ENCODE data around the gene ZNF23.

The ZNF23 gene

DNA sequence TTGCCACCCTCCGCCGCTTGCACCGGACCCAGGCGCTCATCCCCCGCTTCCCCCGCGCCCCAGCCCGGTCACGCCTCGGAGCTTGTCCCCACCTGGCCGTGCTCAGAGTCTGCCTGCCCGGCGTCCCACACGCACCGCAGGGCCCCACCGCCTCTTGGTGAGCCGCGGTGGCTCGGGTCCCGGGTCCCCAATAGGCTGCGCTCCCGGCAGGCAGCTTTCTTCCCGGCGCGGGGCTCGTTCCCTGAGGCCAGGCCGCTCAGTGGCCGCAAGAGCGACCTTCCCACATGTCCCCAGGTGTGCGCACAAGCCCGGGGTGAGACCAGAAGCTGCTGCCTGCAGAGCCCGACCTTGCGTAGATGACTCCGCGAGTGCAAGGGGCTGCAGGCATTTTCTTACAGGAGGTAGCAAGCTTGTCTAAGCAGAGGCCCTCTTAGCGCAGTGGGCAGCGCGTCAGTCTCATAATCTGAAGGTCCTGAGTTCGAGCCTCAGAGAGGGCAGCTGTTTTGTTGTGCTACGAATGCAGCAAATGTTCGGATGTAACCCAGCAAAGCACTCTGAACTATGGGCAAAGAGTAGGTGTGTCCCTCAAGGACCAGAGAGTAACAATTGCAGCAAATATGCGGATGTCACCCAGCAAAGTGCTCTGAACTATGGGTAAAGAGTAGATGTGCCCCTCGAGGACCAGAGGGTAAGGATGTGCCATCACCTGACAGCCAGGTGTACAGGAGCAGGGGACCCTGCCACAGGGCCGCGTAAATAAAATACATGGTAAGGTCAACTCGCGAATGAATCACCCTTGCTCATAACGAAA is 35.8 kb downstream of the ZNF23 start:
- no peak for DNase-seq

DNA sequence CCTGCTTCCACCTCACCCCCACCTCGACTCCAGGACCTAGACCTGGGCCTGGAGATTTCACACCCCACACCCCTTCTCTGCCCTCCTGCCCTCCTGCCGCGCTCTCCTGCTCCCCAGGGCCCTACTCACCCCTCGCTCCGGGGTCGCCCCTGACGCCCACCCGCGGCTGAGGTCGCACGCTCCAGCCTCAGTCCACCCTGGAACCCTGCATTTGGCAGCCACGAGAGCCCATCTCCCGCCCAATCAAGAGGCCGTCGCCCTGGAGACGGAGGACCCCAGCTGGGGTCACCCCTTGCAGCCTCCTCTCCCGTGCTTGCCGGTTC is 36.3 kb downstream of the ZNF23 start:
- no peak for DNase-seq

DNA sequence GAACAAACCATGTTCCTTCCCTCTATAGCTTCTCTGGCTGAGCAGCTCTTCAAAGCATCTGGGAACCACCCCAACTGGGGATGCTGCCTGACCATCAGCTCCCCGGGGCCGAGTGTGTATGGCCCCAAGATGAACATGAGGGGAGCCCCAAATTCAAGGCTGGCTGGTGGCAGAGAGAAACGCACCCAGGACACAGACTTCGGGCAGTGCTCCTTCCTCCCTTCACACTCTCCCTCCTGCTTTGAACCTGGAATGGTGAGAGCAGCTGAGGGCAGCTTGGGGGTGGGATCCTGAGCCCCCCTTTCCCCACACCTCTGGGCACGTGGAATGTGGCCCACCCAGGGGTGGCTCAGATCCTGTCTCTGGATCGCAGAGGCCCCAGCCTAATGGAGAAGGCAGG is 37.4 kb downstream of the ZNF23 start:
- DNase-seq: no peak

GRCh38 chr16:71423865-71424264 is 38.2 kb downstream of the ZNF23 start:
- DNase-seq: no peak

- no peak for DNase-seq
Measured at GRCh38 chr16:71423016-71423415, 39.0 kb downstream of the ZNF23 start.

DNA sequence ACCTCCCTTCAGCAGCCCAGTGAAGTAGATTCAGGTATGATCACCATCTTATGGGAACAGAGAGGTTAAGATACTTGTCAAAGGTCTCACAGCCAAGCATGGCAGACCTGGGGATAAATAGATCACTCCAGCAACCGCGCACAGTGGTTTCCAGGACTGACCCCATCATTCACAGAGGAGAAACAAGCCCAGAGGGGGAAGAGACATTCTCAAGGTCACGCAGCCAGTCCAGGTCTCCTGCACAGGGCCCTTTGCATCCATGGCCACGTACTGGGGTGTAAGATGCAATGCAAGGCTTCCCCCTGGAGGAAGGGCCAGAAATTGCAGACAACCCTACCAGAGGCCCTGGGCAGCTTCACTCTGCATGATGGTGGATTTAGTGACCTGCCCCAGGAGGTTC is 40.1 kb downstream of the ZNF23 start:
- no peak for DNase-seq

- no peak for DNase-seq
Measured at GRCh38 chr16:71414038-71414437, 48.0 kb downstream of the ZNF23 start.

- DNase-seq: no peak
Measured at GRCh38 chr16:71413341-71413740, 48.7 kb downstream of the ZNF23 start.

DNA sequence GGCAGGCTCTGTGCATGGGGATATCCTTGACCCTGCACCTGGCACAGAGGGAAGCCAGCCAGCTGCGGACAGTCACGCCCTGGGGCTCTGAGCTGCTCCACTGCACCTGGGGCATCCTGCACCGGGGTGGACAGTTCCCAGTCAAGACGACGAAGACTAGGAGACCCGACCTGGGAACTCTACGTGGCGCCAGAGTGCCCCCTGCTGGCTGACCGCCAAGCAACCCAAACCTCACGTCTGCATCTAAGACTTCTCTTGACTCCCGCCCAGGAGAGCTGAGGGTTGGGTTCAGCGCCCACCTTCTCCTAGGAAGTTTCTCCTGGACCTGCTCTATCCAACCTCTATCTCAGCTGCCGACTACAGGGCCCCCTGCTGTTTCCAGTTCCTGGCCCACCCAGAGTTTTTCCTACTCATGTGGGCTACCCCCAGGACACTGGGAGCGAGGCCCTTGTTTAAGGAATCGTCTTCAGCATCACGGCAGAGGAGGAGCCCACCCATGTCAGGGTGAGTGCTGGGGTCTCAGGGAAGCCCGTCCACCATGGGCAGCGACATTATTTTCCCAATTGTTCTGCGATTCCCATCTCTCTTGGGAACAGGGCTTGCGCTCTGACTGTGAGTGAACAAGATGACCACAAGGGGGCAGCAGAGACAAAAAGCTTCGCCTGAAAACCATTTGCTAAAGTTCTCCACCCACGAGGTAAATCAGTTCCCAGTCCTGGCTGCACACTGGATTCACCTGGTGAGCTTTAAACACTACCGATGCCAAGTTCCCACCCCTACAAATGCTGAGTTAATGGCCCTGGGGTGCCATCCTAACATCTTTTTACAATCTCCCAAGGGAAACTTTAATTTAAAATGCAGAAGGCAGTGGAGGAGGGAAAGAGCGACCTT is 49.5 kb downstream of the ZNF23 start:
- DNase-seq: peak; percentile 74

- DNase-seq: no peak
Measured at GRCh38 chr16:71410146-71410545, 51.9 kb downstream of the ZNF23 start.

- no peak for DNase-seq
Measured at GRCh38 chr16:71409011-71409775, 52.9 kb downstream of the ZNF23 start.

DNA sequence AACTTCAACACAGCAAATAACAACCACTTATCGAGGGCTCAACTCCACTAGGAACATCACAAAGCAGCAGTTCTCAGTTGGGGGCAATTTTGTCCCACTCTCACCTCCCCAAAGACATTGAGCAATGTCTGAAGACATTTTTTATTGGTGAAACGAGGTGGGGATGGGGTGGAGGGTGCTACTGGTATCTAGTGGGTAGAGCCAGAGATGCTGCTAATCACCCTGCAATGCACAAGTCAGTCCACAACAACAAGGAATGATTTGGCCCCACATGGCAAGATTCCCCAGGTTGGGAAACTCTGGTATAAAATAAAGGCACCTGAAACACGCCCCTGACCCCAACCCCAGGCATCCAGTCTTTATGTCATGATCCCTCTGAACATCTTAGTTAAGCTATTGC is 53.5 kb downstream of the ZNF23 start:
- no peak for DNase-seq

- no peak for DNase-seq
Measured at GRCh38 chr16:71407731-71408130, 54.3 kb downstream of the ZNF23 start.

DNA sequence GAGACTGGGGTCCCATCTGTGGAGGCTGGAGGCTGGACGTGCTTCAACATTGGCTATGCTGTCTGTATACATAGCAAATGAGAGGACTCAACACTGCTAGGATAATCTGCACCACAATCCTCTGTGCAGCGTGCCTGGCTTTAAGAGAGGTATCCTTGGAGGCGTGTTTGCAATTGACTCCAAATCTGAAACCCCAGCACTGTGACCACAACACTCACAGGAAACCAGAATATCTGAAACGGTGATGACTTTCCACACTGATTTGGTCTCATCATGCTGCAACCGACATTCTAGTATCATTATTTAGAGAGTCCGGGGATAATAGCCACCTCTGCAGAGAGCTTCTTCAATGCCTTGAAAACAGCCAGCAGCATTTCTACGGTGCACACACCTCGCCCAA is 55.3 kb downstream of the ZNF23 start:
- no peak for DNase-seq

- no peak for DNase-seq
Measured at GRCh38 chr16:71406316-71406715, 55.7 kb downstream of the ZNF23 start.

- DNase-seq: no peak
Measured at GRCh38 chr16:71404364-71404763, 57.7 kb downstream of the ZNF23 start.

- no peak for DNase-seq
Measured at GRCh38 chr16:71402674-71403073, 59.4 kb downstream of the ZNF23 start.

- no peak for DNase-seq
Measured at GRCh38 chr16:71402007-71402406, 60.0 kb downstream of the ZNF23 start.

GRCh38 chr16:71399801-71400563 is 62.1 kb downstream of the ZNF23 start:
- no peak for DNase-seq

Data from midbrain (tissue), 1 donor.